ENCODE data around the gene CD80.
A peak's percentile ranks its signal among the peaks of the same experiment; 100 is the strongest.

Gene CD80

GRCh38 chr3:119527714-119528113, 31.7 kb downstream of the CD80 start:
- Histone ChIP-seq H3K4me2 (ENCODE audit: low read length) (no peak overlapping the region), H3K4me1 (ENCODE audit: control insufficient read depth, low read length) (no peaks in the 10 kb centered on the region), H3F3A (ENCODE audit: control insufficient read depth, insufficient read depth) (0 out of 2 replicates have a peak, but pooled peaks cover 6% of the 10 kb centered on the region), H3K27ac (ENCODE audit: low read depth, low read length) (no peak overlapping the region), H3K9me3 (ENCODE audit: control insufficient read depth, insufficient read depth, low read length) (no peaks in the 10 kb centered on the region), H4K20me1 (ENCODE audit: control insufficient read depth, insufficient read depth, low read depth, low read length) (no peaks in the 10 kb centered on the region), H3K27me3 (ENCODE audit: control insufficient read depth, low read length) (no peaks in the 10 kb centered on the region), H3K4me3 (ENCODE audit: low read length) (no peak overlapping the region), H3K9me2 (replicated peaks; ENCODE audit: control insufficient read depth, low read length) (no peaks in the 10 kb centered on the region), H3K79me2 (ENCODE audit: control insufficient read depth, low read length) (no peaks in the 10 kb centered on the region), H3K36me3 (ENCODE audit: control insufficient read depth, low read length) (peaks cover 56% of the 10 kb centered on the region)
- TF ChIP-seq EZH2phosphoT487 (IDR thresholded peaks at IDR 0.05; ENCODE audit: borderline replicate concordance, low read length) (no peak), CTCF (IDR thresholded peaks at IDR 0.05; ENCODE audit: low read depth, low read length, poor library complexity, severe bottlenecking) (no peak)

GRCh38 chr3:119524931-119525662, 34.3 kb downstream of the CD80 start:
- H3K4me2 ChIP-seq (ENCODE audit: low read length) = no peak overlapping the region
- no peak for TF ChIP-seq EZH2phosphoT487 (IDR thresholded peaks at IDR 0.05; ENCODE audit: borderline replicate concordance, low read length)
- TF ChIP-seq CTCF (IDR thresholded peaks at IDR 0.05; ENCODE audit: low read depth, low read length, poor library complexity, severe bottlenecking) = peak; percentile 37
- H3K27ac ChIP-seq (ENCODE audit: low read depth, low read length) = no peak overlapping the region
- 0 out of 2 replicates have a peak, but pooled peaks cover 6% of the 10 kb centered on the region for H3F3A ChIP-seq (ENCODE audit: control insufficient read depth, insufficient read depth)
- H3K27me3 ChIP-seq (ENCODE audit: control insufficient read depth, low read length) = no peaks in the 10 kb centered on the region
- peaks cover 77% of the 10 kb centered on the region for H3K36me3 ChIP-seq (ENCODE audit: control insufficient read depth, low read length)
- H4K20me1 ChIP-seq (ENCODE audit: control insufficient read depth, insufficient read depth, low read depth, low read length) = no peaks in the 10 kb centered on the region
- H3K4me1 ChIP-seq (ENCODE audit: control insufficient read depth, low read length) = no peaks in the 10 kb centered on the region
- no peaks in the 10 kb centered on the region for H3K9me2 ChIP-seq (replicated peaks; ENCODE audit: control insufficient read depth, low read length)
- no peak overlapping the region for H3K4me3 ChIP-seq (ENCODE audit: low read length)
- H3K9me3 ChIP-seq (ENCODE audit: control insufficient read depth, insufficient read depth, low read length) = no peaks in the 10 kb centered on the region
- no peaks in the 10 kb centered on the region for H3K79me2 ChIP-seq (ENCODE audit: control insufficient read depth, low read length)

GRCh38 chr3:119518026-119518425, 41.4 kb downstream of the CD80 start:
- no peaks in the 10 kb centered on the region for H3K4me1 ChIP-seq (ENCODE audit: control insufficient read depth, low read length)
- no peaks in the 10 kb centered on the region for H3K79me2 ChIP-seq (ENCODE audit: control insufficient read depth, low read length)
- H3K27ac ChIP-seq (ENCODE audit: low read depth, low read length) = no peak overlapping the region
- H3F3A ChIP-seq (ENCODE audit: control insufficient read depth, insufficient read depth) = no peaks in the 10 kb centered on the region
- H3K9me3 ChIP-seq (ENCODE audit: control insufficient read depth, insufficient read depth, low read length) = no peaks in the 10 kb centered on the region
- H3K36me3 ChIP-seq (ENCODE audit: control insufficient read depth, low read length) = peaks cover 99% of the 10 kb centered on the region
- H3K4me3 ChIP-seq (ENCODE audit: low read length) = no peak overlapping the region
- no peak overlapping the region for H3K4me2 ChIP-seq (ENCODE audit: low read length)
- no peaks in the 10 kb centered on the region for H3K27me3 ChIP-seq (ENCODE audit: control insufficient read depth, low read length)
- TF ChIP-seq EZH2phosphoT487 (IDR thresholded peaks at IDR 0.05; ENCODE audit: borderline replicate concordance, low read length) (no peak), CTCF (IDR thresholded peaks at IDR 0.05; ENCODE audit: low read depth, low read length, poor library complexity, severe bottlenecking) (no peak)
- H3K9me2 ChIP-seq (replicated peaks; ENCODE audit: control insufficient read depth, low read length) = no peaks in the 10 kb centered on the region
- H4K20me1 ChIP-seq (ENCODE audit: control insufficient read depth, insufficient read depth, low read depth, low read length) = no peaks in the 10 kb centered on the region

Measured in DOHH2 (cell line).